NCI-H510A (cell line): ENCODE measurements around the gene WIPF2.
A peak's percentile ranks its signal among the peaks of the same experiment; 100 is the strongest.

ENCODE experiments used
- DNase-seq: peaks from one replicate; lab custom pipeline; 2025; lab: John Stamatoyannopoulos, UW

WIPF2 gene

DNA sequence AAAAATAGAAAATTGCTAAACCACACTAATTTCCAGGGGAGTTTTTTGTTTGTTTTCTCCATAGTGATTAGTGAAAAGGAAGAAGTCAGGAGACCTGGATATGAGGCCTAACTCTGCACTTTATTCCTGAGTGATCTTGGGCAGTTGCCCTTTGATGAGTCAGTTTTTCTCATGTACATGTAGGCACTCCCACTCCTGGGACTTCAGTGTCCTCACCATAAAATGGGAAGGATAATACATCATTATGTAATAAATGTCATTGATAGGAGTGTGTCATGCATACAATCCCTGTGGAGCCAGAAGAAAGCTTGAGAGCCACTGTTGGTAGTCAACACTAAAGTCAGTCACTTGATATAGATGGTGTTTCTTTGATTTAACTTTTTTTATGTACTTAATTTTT is 32.5 kb downstream of the WIPF2 start:
- no peak for DNase-seq

DNA sequence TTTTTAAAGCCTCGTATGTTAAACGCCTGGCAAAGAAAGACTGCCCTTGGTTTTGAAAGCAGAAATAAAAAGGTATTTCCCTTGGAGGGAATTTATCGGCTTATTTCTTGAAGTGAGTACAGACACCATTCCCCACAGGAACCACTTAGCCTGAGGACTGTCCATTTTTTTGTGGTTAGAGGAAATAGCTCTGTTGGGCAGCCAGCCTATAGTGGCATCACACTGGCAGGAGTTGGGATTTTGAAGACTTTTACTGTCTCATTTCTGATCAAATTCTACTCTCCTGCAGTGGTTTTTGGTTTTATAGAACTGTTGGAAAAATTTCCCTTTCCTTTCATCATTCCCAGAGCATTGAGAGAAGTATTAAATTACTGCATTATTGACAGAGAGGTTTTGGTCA is 34.5 kb downstream of the WIPF2 start:
- no peak for DNase-seq

DNA sequence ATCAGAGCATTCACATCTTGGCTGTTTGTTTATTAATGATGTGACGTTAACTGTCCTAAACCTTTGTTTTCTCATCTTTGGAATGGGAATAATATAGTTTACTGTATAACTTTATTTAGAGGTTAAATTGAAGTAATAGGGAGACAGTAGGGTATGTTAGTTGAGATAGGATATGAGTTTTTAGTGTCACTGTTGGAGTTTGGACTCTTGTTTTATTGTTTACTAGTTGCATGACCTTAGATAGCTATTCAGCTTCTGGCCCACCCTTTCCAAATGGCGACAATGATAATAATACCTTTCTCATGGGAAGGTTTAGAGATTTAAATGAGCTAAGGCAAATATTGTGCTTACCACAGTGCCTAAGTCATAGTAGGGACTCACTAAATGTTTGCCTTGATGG is 40.4 kb downstream of the WIPF2 start:
- no peak for DNase-seq

DNA sequence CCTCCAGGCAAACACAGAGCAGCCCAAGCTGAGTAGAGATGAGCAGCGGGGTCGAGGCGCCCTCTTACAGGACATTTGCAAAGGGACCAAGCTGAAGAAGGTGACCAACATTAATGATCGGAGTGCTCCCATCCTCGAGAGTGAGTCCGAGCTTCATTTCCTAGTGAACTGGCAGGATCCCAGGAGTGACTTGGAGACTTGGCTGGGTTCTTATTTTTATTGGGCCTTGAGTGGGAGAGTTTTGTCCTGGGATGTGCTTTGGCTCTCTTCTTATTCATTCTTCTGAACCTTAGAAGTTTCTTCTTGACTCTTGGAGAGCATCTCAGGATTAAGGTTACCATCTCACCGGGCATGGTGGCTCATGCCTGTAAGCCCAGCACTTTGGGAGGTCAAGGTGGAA is 41.4 kb downstream of the WIPF2 start:
- DNase-seq, result no peak

DNA sequence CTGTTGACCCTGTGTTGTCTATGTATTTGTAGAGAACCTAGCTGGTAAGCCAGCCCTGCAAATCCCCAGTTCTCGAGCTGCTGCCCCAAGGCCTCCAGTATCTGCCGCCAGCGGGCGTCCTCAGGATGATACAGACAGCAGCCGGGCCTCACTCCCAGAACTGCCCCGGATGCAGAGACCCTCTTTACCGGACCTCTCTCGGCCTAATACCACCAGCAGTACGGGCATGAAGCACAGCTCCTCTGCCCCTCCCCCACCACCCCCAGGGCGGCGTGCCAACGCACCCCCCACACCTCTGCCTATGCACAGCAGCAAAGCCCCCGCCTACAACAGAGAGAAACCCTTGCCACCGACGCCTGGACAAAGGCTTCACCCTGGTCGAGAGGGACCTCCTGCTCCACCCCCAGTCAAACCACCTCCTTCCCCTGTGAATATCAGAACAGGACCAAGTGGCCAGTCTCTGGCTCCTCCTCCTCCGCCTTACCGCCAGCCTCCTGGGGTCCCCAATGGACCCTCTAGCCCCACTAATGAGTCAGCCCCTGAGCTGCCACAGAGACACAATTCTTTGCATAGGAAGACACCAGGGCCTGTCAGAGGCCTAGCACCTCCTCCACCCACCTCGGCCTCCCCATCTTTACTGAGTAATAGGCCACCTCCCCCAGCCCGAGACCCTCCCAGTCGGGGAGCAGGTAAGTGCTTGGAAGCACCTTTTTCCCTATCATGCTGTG is 45.5 kb downstream of the WIPF2 start:
- DNase-seq, result no peak

DNA sequence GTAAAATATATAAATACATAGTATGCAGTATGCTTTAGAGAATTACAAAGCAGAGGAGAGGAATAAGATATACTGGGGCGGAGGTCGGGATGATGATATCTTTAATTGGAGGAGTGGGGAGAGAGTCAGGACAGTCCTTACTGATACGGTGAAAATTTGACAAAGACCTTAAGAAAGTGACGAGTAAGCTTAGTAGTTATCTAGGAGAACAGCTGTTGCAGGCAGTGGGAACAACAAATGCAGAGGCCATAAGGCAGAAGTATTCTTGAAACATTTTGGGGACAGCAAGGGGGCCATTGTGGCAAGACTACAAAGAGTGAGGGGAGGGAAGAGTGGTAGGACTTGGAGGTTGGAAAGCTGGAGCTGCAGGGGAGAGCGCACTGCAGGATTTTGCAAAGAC is 46.2 kb downstream of the WIPF2 start:
- no peak for DNase-seq

DNA sequence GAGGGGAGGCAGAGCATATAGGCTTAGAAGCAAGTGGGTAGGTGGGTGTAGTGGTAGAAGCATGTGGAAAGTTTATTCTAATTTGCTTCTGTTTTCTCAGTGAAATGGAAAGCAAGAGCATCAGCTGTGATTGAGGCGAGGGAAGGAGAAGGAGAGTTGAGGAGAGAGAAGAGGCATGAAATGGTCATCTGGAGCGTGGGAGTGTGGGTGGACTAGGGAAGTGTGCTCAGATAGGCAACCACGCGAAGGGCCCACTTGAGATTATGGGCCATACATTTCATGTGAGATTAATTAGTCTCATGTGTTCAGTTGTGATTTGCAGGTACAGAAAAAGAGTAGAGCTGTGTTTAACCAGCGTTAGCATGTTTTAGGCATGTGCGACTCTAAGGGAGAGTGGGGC is 47.8 kb downstream of the WIPF2 start:
- DNase-seq, result no peak

DNA sequence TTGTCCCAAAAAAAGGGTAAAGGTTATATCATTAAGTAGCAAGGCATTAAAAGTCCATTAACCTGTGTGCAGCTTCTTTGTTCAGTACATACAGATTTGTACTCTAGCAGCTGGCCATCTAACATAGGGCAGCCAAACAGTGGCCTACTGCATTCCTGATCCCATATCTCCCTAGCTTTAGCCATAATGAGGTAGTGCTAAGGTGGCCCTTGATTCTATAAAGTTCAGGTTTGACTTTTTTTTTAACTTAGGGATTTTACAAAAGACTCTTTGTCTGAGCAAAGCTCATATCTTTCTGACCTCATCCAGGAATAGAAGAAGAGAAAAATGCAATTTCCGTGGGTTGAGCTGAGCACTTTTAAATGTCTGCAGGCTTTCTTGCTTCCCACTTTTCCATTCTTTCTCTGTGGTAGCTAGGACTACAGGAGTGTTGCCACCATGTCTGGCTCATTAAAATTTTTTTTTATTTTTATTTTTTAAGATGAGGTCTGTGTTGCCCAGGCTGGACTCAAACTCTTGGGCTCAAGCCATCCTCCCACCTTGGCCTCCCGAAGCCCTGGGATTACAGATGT is 49.1 kb downstream of the WIPF2 start:
- no peak for DNase-seq

DNA sequence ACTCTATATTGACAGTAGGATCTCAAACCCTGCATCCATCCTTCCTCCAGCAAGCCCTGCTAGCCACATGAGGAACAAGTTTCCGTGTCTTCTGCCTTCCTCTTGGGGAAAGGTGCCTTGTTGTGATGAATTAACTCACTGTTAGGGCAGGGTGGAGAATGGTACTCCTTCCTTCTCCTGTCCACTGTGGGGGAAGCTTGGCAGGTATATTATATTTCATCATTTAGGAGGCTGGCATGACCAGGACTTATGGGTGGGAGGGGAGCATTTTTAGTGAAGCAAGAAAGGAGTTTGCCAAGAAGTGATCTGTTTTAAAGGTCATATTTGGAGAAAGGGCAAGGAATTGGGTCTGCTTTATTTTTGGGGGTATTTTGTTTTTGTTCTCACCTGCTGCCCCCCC is 59.3 kb downstream of the WIPF2 start:
- DNase-seq, result no peak

DNA sequence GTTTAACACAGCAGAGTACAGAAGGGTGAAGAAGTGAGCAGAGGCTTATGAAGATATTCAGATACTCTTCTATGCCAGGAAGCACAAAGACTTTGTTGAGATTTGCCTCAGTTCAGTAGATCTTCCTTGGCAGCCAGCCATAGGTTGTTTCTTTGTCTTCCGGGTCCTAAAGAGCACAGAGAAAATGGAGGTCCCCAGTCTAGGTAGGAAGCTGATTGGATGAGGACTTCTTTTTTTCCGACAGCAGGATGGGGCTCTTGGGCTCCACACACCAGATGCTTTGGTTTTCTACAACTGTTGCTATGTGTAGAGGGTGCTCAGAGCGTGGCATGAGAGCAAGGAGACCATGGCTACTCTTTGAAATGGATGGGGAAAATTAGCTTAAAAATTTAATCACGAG is 60.3 kb downstream of the WIPF2 start:
- no peak for DNase-seq

DNA sequence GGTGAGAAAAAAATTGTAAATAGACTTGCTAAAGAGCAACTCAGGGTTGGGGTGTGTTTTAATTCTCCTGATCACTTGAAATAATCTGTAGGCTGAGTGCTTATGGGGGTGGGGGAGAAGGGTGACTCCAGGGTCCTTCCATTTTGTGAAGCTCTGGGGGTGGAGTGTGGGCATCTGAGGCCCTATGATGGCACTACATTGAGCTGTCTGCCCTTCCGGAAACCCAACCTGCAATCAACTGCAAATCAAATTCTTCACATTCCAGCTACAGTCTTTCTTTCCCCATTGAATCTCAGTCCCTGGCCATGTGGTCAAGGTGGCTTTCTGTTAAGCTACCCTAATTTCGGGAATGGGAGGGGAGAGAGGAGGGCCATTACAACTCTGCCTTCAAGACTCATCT is 62.6 kb downstream of the WIPF2 start:
- no peak for DNase-seq

DNA sequence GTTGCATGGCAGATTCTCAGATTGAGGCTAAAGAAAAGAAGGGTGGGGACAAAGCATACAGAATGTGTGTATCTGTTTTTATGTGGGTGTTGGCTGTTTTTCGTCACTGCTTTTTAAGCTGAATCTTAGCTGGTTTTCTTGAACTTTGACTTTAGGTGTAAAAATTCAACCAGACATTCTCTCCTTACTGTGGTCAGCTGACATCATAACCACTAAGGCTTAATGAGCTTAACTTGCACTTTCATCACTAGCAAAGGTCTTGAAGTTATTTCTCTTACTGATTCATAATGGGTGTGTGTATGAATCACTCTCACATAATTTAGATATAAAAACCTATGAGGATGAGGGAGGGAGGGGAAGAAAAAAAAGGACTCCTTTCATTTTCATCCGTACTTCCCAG is 64.6 kb downstream of the WIPF2 start:
- no peak for DNase-seq

DNA sequence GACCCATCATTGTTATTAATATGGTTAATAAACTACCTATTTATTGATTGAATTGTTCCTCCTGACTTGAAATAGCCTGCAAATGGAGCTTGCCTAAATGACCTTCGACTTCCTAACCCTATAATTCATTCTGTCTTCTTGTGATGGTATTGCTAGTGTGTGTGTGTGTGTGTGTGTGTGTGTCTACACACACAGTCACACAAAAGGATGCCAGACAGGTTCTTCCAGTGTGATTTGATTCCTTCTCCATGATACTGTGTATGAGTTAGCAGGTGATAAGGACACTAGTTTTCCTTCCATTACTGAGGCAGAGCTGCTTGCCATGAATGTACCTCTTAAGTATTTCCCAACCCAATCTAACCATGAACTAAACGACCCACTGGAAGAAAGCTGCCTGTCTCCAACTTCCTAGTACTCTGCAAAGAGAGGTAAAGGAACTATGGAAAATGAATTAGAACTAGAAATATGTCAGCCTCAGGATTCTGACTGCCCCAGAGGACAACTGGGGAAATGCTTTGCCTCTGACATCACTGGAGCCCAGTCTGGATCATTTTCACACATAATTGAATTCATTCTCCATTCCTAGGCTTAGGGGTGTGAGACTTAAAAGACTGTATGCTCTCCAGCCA is 65.1 kb downstream of the WIPF2 start:
- DNase-seq, result no peak

DNA sequence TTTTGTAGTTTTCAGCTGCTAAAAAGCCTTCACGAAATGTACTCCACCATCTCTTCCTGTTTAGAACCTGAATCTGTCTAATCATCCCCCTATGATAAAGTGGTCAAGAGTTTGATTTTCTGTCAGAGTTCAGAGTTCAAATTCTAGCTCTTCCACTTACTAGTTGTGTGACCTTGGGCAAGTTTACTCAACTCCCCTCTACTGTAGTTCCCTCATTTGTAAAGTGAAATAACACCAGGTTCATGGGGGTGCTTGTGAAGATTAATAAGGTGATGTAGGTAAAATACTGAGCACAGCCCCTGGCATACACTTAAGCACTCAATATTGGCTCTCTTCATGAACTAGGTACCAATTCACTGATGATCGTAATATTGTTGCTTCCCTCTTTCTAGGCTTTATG is 67.4 kb downstream of the WIPF2 start:
- DNase-seq, result no peak

DNA sequence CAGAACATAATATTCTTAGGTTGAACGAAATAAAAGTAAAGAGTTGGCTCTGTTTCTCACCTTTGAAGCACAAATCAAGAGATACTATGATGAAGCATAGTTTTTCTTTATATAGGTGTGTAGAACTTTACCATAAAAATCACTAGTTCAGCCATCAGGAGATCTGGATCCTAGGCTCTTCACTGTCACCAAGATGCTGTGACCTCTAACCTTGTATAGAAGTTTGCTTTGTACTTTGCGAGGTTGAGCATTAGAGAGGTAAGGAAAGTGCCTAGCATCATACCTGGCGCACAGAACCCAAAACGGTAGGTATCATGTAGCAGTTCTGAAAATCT is 68.0 kb downstream of the WIPF2 start:
- DNase-seq, result no peak

DNA sequence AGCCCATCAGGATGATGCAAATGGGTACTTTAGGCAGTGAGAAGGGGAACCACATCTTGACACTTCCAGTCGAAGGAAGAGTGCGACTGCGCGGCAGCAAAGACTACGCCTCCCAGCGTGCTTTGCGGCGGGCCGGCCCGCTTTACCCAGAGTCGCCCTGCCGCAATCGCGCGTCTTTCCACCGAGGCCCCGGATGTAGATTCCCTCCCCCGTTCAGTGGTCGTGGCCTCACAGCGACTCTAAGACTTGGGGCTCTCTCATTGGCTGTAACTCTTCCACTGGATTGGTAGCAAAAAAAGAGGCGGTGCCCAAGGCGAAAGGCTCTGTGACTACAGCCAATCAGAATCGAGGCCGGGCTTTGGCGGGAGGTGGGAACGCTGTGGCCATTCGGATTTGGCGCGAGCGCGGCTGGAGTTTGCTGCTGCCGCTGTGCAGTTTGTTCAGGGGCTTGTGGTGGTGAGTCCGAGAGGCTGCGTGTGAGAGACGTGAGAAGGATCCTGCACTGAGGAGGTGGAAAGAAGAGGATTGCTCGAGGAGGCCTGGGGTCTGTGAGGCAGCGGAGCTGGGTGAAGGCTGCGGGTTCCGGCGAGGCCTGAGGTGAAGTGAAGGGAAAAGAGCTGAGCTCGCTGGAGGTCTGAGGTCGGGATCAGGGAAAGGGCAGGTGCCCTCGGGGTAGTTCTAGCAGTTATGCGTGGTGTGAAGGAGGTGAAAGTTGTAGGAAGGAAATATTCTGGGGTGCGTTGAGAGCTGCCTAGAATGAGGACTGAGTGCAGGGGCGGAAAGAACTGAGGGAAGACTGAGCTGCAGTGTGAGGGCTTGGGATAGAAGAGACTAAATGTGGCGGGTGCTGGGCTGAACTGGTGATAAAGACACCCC is 68.6 kb downstream of the WIPF2 start, which contains the start of gene CDC6:
Gene CDC6 (plus strand): TSS at position 386 of the 876 bp plus-strand sequence. CDS start 1,542 bp downstream, outside the sequence.
- DNase-seq, result peak; percentile 99

DNA sequence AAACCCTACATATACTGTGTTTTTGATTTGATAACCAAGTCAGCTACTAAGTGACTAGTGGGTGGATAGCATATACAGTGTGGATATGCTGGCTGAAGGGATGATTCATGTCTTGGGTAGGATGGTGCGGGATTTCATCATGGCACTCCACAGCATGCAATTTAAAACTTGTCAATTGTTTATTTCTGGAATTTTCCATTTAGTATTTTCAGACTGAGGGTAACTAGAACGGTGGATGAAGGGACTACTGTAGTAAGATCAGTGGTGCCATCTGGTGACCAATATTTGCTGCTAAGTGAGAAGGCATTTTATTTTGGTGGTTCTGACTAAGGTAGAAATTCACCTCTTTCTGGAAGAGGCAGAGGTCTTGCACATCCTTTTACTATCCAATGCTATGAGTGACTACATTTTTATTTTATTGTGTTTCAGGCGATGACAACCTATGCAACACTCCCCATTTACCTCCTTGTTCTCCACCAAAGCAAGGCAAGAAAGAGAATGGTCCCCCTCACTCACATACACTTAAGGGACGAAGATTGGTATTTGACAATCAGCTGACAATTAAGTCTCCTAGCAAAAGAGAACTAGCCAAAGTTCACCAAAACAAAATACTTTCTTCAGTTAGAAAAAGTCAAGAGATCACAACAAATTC is 71.7 kb downstream of the WIPF2 start:
- DNase-seq, result no peak

DNA sequence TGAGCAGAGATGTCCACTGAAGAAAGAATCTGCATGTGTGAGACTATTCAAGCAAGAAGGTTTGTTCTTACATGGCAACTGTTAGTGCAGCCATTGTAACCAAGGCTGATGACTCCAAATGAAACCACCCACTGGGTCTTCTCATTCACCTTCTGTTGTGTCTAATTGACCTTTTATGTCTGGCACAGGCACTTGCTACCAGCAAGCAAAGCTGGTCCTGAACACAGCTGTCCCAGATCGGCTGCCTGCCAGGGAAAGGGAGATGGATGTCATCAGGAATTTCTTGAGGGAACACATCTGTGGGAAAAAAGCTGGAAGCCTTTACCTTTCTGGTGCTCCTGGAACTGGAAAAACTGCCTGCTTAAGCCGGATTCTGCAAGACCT is 72.2 kb downstream of the WIPF2 start:
- no peak for DNase-seq

DNA sequence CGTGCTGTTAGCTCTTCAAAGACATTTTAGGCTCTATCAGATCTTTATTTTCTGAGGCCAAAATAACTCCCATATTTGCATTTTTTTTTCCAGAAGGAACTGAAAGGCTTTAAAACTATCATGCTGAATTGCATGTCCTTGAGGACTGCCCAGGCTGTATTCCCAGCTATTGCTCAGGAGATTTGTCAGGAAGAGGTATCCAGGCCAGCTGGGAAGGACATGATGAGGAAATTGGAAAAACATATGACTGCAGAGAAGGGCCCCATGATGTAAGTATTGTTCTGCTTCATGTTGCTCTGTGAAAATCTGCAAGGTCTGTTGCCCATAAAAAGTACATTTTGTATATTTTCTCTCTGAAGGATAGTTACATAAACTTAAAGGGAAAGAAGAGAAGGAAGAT is 74.3 kb downstream of the WIPF2 start:
- DNase-seq, result no peak

DNA sequence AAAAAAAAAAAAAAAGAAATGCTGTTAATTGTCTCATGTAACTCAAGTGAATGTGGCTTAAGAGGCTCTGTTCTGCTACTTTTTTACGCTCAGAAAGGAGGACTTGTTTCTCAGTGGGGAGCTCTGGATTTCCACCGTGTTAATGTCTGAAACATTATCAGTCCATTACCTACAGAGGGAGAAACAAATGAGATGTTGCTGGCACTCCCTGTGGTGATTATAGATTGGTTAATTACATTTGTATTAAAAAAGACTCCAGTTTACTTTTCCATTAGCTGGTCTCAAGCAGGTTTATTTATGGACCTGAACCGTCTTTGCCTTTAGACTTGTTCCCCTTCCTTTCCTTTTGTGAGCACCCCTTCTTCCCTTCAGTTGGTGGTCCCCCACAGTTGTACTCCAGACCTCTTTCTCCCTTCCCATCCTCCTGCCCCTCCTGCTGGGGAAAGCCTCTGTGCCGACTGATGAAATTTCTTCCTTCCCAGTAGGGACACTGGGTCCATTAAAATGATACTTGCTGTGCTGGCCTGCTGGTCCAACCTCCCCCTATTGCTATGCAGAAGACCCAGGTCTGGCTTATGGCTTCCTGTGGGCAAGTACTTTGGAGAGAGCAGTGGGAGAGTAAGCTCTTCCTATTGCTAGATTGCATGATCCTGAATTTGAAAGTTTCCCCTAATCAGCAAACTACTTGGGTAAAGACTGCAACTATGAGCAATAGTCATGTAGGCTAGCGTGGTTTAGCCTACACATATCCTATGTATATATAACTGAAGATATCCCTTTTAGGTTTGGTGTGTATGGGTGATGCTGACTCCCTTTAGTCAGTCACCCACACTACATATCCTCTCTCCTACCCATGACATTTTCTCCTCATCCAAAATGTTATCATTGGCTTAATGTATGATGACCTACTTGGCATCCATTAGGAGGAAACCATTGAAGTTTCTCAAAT is 76.7 kb downstream of the WIPF2 start:
- no peak for DNase-seq

DNA sequence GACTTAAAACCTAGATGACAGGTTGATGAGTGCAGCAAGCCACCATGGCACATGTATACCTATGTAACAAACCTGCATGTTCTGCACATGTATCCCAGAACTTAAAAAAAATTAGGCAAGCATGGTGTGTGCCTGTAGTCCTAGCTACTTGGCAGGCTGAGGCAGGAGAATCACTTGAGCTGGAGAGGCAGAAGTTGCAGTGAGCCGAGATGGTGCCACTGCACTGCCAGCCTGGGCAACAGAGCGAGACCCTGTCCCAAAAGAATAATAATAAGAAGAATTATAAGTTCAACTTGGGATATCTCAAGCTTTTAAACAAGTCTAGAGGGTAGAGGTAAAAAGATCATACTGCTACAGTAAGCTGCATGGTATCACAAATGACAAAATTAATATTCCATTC is 78.4 kb downstream of the WIPF2 start:
- no peak for DNase-seq
